H4 (cell line): ENCODE measurements around the gene ATE1. TPM values are rescaled to one million over a fixed set of nuclear protein-coding genes. Genes with fewer than 3 reads are reported as not detected.
"Not testable (repeated sequence)": the region's sequence is repeated elsewhere in the genome, so short reads cannot be mapped to it uniquely, and the experiment has no call there.

Experiments
- DNase-seq: peaks from one replicate; pipeline ENCODE4 v3.0.0-alpha.2; 2015; ENCODE audit warnings: low spot score
- total RNA-seq: library from RNA; depleted of rRNA; stranded (reverse); fragments of >200 nt; shearing (Covaris generic); gene quantifications from 2 replicates; pipeline ENCODE4 v1.2.3, GENCODE V29; 2014

Gene ATE1
- total RNA-seq, 1 experiment from 2014 or later: 11.1 TPM

GRCh38 chr10:121832647-121833046 is 95.2 kb downstream of the ATE1 start:
- DNase-seq: no peak

GRCh38 chr10:121831777-121832176 is 96.1 kb downstream of the ATE1 start:
- no peak for DNase-seq

GRCh38 chr10:121831237-121831636 is 96.6 kb downstream of the ATE1 start:
- DNase-seq: no peak

- no peak for DNase-seq
Observed at GRCh38 chr10:121830101-121830500, 97.7 kb downstream of the ATE1 start.

GRCh38 chr10:121828045-121828444 is 99.8 kb downstream of the ATE1 start:
- no peak for DNase-seq

GRCh38 chr10:121826773-121827172 is 101.1 kb downstream of the ATE1 start:
- not testable (repeated sequence) for DNase-seq

GRCh38 chr10:121823993-121824463 is 103.8 kb downstream of the ATE1 start:
- DNase-seq: peak; percentile 25

GRCh38 chr10:121822724-121823123 is 105.1 kb downstream of the ATE1 start:
- DNase-seq: no peak

- no peak for DNase-seq
Observed at GRCh38 chr10:121822180-121822579, 105.7 kb downstream of the ATE1 start.

GRCh38 chr10:121819049-121819448 is 108.8 kb downstream of the ATE1 start:
- DNase-seq: no peak

GRCh38 chr10:121818599-121818998 is 109.2 kb downstream of the ATE1 start:
- DNase-seq: no peak

- DNase-seq: no peak
Observed at GRCh38 chr10:121816197-121816596, 111.6 kb downstream of the ATE1 start.

- no peak for DNase-seq
Observed at GRCh38 chr10:121813857-121814256, 114.0 kb downstream of the ATE1 start.

- DNase-seq: no peak
Observed at GRCh38 chr10:121813211-121813815, 114.5 kb downstream of the ATE1 start.

- DNase-seq: no peak
Observed at GRCh38 chr10:121812031-121812430, 115.8 kb downstream of the ATE1 start.

GRCh38 chr10:121811386-121811785 is 116.4 kb downstream of the ATE1 start:
- no peak for DNase-seq

GRCh38 chr10:121808835-121809234 is 119.0 kb downstream of the ATE1 start:
- no peak for DNase-seq

GRCh38 chr10:121804460-121804859 is 123.4 kb downstream of the ATE1 start:
- no peak for DNase-seq

GRCh38 chr10:121803611-121804010 is 124.2 kb downstream of the ATE1 start:
- DNase-seq: no peak

GRCh38 chr10:121800831-121801230 is 127.0 kb downstream of the ATE1 start:
- DNase-seq: no peak

- no peak for DNase-seq
Observed at GRCh38 chr10:121800146-121800545, 127.7 kb downstream of the ATE1 start.

GRCh38 chr10:121797490-121797889 is 130.3 kb downstream of the ATE1 start:
- DNase-seq: no peak

GRCh38 chr10:121796342-121796741 is 131.5 kb downstream of the ATE1 start:
- no peak for DNase-seq

- no peak for DNase-seq
Observed at GRCh38 chr10:121792198-121792597, 135.6 kb downstream of the ATE1 start.
